Measurements from ENCODE around the gene F8.
A peak's percentile ranks its signal among the peaks of the same experiment; 100 is the strongest.

The F8 gene

GRCh38 chrX:155022585-155022984 lies at the start of gene F8:
Gene F8, minus strand, starts transcription at chrX:155022723. Its CDS starts 171 bp downstream, at chrX:155022552.
- no peak for DNase-seq (ENCODE audit: low spot score)

- peak; percentile 18 for DNase-seq (ENCODE audit: low spot score)
These were observed 49.3 kb upstream of the F8 start for GRCh38 chrX:155071694-155072280.

- DNase-seq (ENCODE audit: low spot score), result peak; percentile 84
These were observed 48.6 kb upstream of the F8 start, which contains the start of the genes BRCC3, CMC4 and MTCP1 for GRCh38 chrX:155070975-155071693. Gene BRCC3, plus strand, starts transcription at chrX:155071508. Its CDS starts 20 bp downstream, at chrX:155071528. Gene CMC4, minus strand, starts transcription at chrX:155071136. Its CDS starts 7,113 bp downstream, at chrX:155064023. Gene MTCP1, minus strand, starts transcription at chrX:155071136. Its CDS starts 5,126 bp downstream, at chrX:155066010.

GRCh38 chrX:155070663-155070974 lies 48.1 kb upstream of the F8 start:
- no peak for DNase-seq (ENCODE audit: low spot score)

GRCh38 chrX:155070038-155070437 lies 47.5 kb upstream of the F8 start:
- DNase-seq (ENCODE audit: low spot score), result peak; percentile 19

- DNase-seq (ENCODE audit: low spot score), result no peak
These were observed 46.9 kb upstream of the F8 start for GRCh38 chrX:155069414-155069813.

GRCh38 chrX:155068165-155068564 lies 45.6 kb upstream of the F8 start:
- peak; percentile 84 for DNase-seq (ENCODE audit: low spot score)

- no peak for DNase-seq (ENCODE audit: low spot score)
These were observed 42.7 kb upstream of the F8 start for GRCh38 chrX:155065035-155065734.

GRCh38 chrX:155061760-155062159 lies 39.2 kb upstream of the F8 start:
- DNase-seq (ENCODE audit: low spot score), result no peak

- no peak for DNase-seq (ENCODE audit: low spot score)
These were observed 34.6 kb upstream of the F8 start for GRCh38 chrX:155056877-155057792.

GRCh38 chrX:155056471-155056870 lies 33.9 kb upstream of the F8 start:
- DNase-seq (ENCODE audit: low spot score), result no peak

GRCh38 chrX:155055494-155055893 lies 33.0 kb upstream of the F8 start:
- DNase-seq (ENCODE audit: low spot score), result no peak

- DNase-seq (ENCODE audit: low spot score), result no peak
These were observed 31.7 kb upstream of the F8 start for GRCh38 chrX:155054255-155054654.

- DNase-seq (ENCODE audit: low spot score), result no peak
These were observed 31.1 kb upstream of the F8 start for GRCh38 chrX:155053656-155054055.

GRCh38 chrX:155052738-155053498 lies 30.4 kb upstream of the F8 start:
- DNase-seq (ENCODE audit: low spot score), result no peak

GRCh38 chrX:155048977-155049619 lies 26.6 kb upstream of the F8 start:
- DNase-seq (ENCODE audit: low spot score), result peak; percentile 30

- DNase-seq (ENCODE audit: low spot score), result no peak
These were observed 24.4 kb upstream of the F8 start for GRCh38 chrX:155046811-155047528.

GRCh38 chrX:155046129-155046810 lies 23.7 kb upstream of the F8 start:
- no peak for DNase-seq (ENCODE audit: low spot score)

GRCh38 chrX:155035688-155036087 lies 13.2 kb upstream of the F8 start:
- no peak for DNase-seq (ENCODE audit: low spot score)
